OCI-LY1 (cell line): ENCODE data around the gene PRKCH.

ENCODE experiments used
- H2AFZ ChIP-seq: fragments of 200-600 bp; sonication (generic), shearing (Covaris generic); 2 replicates; pipeline ENCODE4 v1.6.0; 2014; ENCODE audit warnings: antibody characterized with exemption, mild to moderate bottlenecking, low read length
- H3F3A ChIP-seq: fragments of 200-600 bp; sonication (generic), shearing (Covaris generic); 2 replicates; pipeline ENCODE4 v1.6.0; 2014; ENCODE audit warnings: mild to moderate bottlenecking, antibody characterized with exemption, low read length, moderate library complexity; ENCODE audit not compliant: insufficient read depth
- H3K27ac ChIP-seq: fragments of 200-600 bp; sonication (generic); 2 replicates; pipeline ENCODE4 v1.5.1; 2014; ENCODE audit warnings: low read length, mixed run types, mild to moderate bottlenecking, low read depth; ENCODE audit not compliant: poor library complexity, severe bottlenecking
- H3K27me3 ChIP-seq: fragments of 200-600 bp; sonication (generic); 2 replicates; pipeline ENCODE4 v1.6.0; 2014; ENCODE audit warnings: antibody characterized with exemption, mild to moderate bottlenecking, low read length, moderate library complexity; ENCODE audit not compliant: insufficient read depth
- H3K36me3 ChIP-seq: fragments of 200-600 bp; sonication (generic); 2 replicates; pipeline ENCODE4 v1.6.1; 2014; ENCODE audit warnings: mild to moderate bottlenecking, antibody characterized with exemption, low read length, moderate library complexity, mixed read lengths; ENCODE audit not compliant: insufficient read depth
- H3K4me1 ChIP-seq: fragments of 200-600 bp; sonication (generic); 2 replicates; pipeline ENCODE4 v1.5.1; 2014; ENCODE audit warnings: mild to moderate bottlenecking, low read length, moderate library complexity; ENCODE audit not compliant: insufficient read depth, severe bottlenecking
- H3K4me2 ChIP-seq: fragments of 200-600 bp; sonication (generic), shearing (Covaris generic); 2 replicates; pipeline ENCODE4 v1.6.1; 2014; ENCODE audit warnings: low read length
- H3K4me3 ChIP-seq: fragments of 200-600 bp; sonication (generic); 2 replicates; pipeline ENCODE4 v1.5.1; 2014; ENCODE audit warnings: low read length, low read depth, mild to moderate bottlenecking, mixed read lengths; ENCODE audit not compliant: poor library complexity, severe bottlenecking
- H3K79me2 ChIP-seq: fragments of 200-600 bp; shearing (Covaris generic); 2 replicates; pipeline ENCODE4 v1.6.1; 2016; ENCODE audit warnings: mixed run types, low read length, mixed read lengths; ENCODE audit not compliant: insufficient read depth
- H3K9ac ChIP-seq: fragments of 200-600 bp; sonication (generic), shearing (Covaris generic); 2 replicates; pipeline ENCODE4 v1.6.1; 2014; ENCODE audit warnings: mild to moderate bottlenecking, low read length, mixed read lengths
- H3K9me2 ChIP-seq: fragments of 200-600 bp; sonication (generic), shearing (Covaris generic); 2 replicates; pipeline ENCODE4 v1.6.1; 2014; ENCODE audit warnings: low read depth, mild to moderate bottlenecking, low read length, mixed read lengths
- H3K9me3 ChIP-seq: fragments of 200-600 bp; shearing (Covaris generic); 2 replicates; pipeline ENCODE4 v1.6.1; 2014; ENCODE audit warnings: low read length, mixed read lengths
- H4K20me1 ChIP-seq: fragments of 200-600 bp; sonication (generic), shearing (Covaris generic); 2 replicates; pipeline ENCODE4 v1.6.0; 2016; ENCODE audit warnings: mild to moderate bottlenecking, low read length; ENCODE audit not compliant: insufficient read depth
- EZH2 ChIP-seq: fragments of 200-600 bp; sonication (generic), shearing (Covaris generic); IDR thresholded peaks from 2 replicates; pipeline ENCODE4 v1.8.0; 2017; ENCODE audit warnings: borderline replicate concordance, mixed run types, mild to moderate bottlenecking, antibody characterized with exemption, low read length, moderate library complexity, mixed read lengths
- TF ChIP-seq, protein P1 (sequence below): fragments of 200-600 bp; sonication (generic), shearing (Covaris generic); IDR thresholded peaks from 2 replicates; pipeline ENCODE4 v1.5.1; 2017; ENCODE audit warnings: mild to moderate bottlenecking, antibody characterized with exemption, low read length, moderate library complexity, mixed read lengths

PRKCH gene

DNA sequence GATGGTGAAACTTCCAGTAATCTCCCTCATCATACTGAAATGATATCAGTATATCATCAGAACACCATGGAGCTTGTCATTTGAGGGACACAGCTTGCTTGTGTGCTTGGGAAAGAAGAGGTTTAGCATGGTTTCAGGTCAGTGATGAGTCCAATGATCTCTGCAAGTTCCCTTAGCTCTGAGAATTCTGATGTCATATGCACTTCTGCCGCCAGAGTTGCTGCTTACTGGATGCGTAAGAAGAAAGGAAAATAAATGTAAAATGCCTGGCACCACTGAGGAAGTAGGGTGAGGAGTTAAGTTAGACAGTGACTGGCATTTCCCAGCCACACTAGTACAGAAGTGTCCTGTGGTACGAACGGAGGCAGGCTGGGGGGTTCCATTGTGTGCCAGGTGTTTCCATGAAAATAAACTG is 22.6 kb downstream of the PRKCH start:
- no peaks in the 10 kb centered on the region for H4K20me1 ChIP-seq
- no peak overlapping the region for H3K27ac ChIP-seq
- H3K9me3 ChIP-seq: no peaks in the 10 kb centered on the region
- H3K9me2 ChIP-seq: no peaks in the 10 kb centered on the region
- TF ChIP-seq, protein P1, sequence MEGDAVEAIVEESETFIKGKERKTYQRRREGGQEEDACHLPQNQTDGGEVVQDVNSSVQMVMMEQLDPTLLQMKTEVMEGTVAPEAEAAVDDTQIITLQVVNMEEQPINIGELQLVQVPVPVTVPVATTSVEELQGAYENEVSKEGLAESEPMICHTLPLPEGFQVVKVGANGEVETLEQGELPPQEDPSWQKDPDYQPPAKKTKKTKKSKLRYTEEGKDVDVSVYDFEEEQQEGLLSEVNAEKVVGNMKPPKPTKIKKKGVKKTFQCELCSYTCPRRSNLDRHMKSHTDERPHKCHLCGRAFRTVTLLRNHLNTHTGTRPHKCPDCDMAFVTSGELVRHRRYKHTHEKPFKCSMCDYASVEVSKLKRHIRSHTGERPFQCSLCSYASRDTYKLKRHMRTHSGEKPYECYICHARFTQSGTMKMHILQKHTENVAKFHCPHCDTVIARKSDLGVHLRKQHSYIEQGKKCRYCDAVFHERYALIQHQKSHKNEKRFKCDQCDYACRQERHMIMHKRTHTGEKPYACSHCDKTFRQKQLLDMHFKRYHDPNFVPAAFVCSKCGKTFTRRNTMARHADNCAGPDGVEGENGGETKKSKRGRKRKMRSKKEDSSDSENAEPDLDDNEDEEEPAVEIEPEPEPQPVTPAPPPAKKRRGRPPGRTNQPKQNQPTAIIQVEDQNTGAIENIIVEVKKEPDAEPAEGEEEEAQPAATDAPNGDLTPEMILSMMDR: no peak
- TF ChIP-seq EZH2: no peak
- H2AFZ ChIP-seq: no peak overlapping the region
- H3K36me3 ChIP-seq: no peaks in the 10 kb centered on the region
- no peaks in the 10 kb centered on the region for H3K4me1 ChIP-seq
- no peak overlapping the region for H3K4me3 ChIP-seq
- H3F3A ChIP-seq: no peaks in the 10 kb centered on the region
- no peaks in the 10 kb centered on the region for H3K79me2 ChIP-seq
- no peak overlapping the region for H3K4me2 ChIP-seq
- H3K27me3 ChIP-seq: no peaks in the 10 kb centered on the region
- H3K9ac ChIP-seq: no peak overlapping the region

DNA sequence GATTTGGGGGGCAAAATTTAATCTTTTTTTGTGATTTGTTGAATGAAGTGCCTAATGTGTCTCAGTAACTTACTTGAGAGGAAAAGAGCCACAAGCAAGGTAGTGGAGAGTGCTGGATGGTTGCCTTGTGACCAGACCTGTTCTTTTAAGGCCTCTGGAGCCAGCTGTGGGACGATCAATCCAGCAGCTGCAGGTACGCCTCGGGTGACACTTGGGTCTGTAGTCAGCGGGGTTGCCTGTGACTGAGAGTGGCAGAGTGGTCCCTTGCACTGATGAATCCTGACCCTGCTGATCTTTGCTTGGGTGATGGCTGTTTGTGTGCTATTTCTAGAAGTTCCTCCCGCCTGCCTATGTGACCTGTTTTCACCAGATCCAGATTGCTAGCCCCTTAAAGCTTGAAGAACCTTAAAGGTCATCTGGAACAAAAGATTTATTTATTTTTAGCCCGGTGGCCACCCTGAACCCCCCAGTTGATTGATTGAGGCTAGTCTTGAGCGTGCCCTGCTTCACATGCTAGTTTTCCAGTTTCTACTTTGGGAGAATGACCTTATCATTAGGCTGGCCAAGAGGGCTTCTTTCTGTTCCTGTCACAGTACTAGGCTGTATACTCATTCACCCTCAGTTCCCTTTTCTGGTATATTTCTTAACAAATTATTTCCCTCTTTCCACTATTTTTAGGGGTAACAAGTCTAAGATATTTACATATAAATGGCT is 23.2 kb downstream of the PRKCH start:
- Histone ChIP-seq H3K4me2 (no peak overlapping the region), H3K9me3 (no peaks in the 10 kb centered on the region), H3K36me3 (no peaks in the 10 kb centered on the region), H3K4me3 (no peak overlapping the region), H2AFZ (no peak overlapping the region), H3F3A (no peaks in the 10 kb centered on the region), H3K9ac (no peak overlapping the region), H4K20me1 (no peaks in the 10 kb centered on the region), H3K27me3 (no peaks in the 10 kb centered on the region), H3K27ac (no peak overlapping the region), H3K9me2 (no peaks in the 10 kb centered on the region), H3K4me1 (no peaks in the 10 kb centered on the region), H3K79me2 (no peaks in the 10 kb centered on the region)
- no peak for TF ChIP-seq EZH2
- TF ChIP-seq, protein P1: no peak

DNA sequence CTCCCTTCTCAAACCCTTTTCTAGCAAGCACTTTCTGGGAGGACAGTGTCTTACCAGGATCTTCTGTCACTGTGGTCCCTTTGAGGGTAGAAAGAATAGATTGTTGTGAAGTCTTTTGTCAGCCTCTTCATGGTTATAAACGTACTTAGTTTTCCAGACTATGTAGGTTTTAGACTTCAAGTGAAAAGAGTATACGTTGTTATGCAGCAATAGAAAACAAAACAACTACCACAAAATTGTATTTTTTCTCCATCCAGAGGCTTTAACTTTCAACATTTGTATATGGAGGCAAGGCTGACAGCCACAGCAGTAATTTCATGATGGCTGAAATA is 23.7 kb downstream of the PRKCH start:
- no peak overlapping the region for H3K4me2 ChIP-seq
- H3F3A ChIP-seq: no peaks in the 10 kb centered on the region

More for the DNA sequence above, 23.7 kb downstream of the PRKCH start:
- Histone ChIP-seq H4K20me1 (no peaks in the 10 kb centered on the region), H2AFZ (no peak overlapping the region), H3K4me3 (no peak overlapping the region), H3K9me3 (no peaks in the 10 kb centered on the region), H3K36me3 (no peaks in the 10 kb centered on the region), H3K79me2 (no peaks in the 10 kb centered on the region), H3K9me2 (no peaks in the 10 kb centered on the region), H3K4me1 (no peaks in the 10 kb centered on the region), H3K9ac (no peak overlapping the region), H3K27ac (no peak overlapping the region), H3K27me3 (no peaks in the 10 kb centered on the region)
- TF ChIP-seq EZH2: no peak
- TF ChIP-seq, protein P1: no peak
